GM10248 (cell line): ENCODE data around the gene L1CAM.

Experiments used
- CTCF ChIA-PET: fragments of 300-600 bp; sonication (Branson Sonifier 250); formaldehyde crosslinking; extraction: SDS; loops from one replicate; lab custom pipeline; 2021; ENCODE audit warnings: antibody characterized with exemption; lab: Yijun Ruan, JAX
- POLR2A ChIA-PET: fragments of 350-650 bp; sonication (Branson Sonifier 250); formaldehyde crosslinking; extraction: SDS; loops from one replicate; lab custom pipeline; 2020; ENCODE audit warnings: antibody characterized with exemption; lab: Yijun Ruan, JAX
- DNase-seq: peaks from one replicate; pipeline ENCODE4 v3.0.0; 2012; ENCODE audit errors: extremely low spot score
- CTCF ChIP-seq: IDR thresholded peaks from 2 replicates; pipeline ENCODE4 v1.5.1; 2012; ENCODE audit warnings: mild to moderate bottlenecking, low read depth; ENCODE audit errors: extremely low read depth, missing control alignments, control extremely low read depth

Gene L1CAM

GRCh38 chrX:153905481-153906095 is 19.6 kb upstream of the L1CAM start:
- no peak for TF ChIP-seq CTCF
- DNase-seq = no peak
- ChIA-PET POLR2A (no interaction called here), CTCF (interaction anchor here (1.2 kb wide), 1 partner anchor 141 kb away, joined by 3 read pairs; the partner anchor contains the start of gene PLXNB3)

DNA sequence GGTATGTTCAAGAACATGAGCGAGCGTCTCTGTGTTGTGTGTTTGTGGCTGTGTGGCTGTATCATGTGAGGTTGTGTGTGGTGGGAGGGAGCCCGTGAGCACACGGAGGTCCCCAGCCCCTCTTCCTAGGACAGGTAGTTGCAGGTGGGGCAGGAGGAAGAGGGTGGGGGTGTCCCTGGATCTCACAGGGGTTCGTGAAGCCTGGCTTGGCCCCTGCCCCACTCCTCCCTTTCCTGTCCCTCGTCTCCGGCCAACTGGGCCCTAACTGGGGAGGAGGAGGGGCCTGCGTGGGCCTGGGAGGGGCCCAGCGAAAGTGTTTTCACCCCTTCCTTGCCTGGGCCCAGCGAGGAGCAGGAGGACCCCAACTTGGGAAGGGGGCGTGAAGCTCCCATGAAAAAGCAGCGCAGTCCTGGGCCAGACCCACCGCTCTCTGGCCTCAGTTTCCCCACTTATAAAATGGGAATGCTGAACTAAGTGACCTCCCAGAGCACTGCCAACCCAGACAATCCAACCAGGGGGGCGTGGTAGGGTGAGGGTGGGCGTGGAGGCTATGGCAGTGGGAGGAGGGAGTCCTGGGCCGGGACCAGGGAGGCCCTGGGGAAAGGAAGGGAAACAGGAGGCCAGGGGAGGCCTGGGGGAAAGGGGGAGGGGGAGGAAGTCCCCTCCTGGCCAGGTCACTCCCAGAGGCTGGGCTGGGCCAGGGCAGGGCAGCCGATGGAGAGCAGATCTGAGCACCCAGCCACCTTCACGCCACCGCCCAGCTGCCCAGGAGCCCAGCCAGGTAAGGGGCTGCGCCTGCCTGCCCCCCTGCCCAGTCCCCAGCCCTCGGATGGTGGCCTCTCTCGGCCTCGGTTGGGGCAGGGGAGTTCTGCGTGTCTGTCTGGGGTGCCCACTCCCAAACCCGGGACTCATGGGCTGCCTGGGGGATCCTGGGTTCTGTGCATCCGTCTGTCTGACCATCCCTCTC is 18.3 kb upstream of the L1CAM start, which contains the start of gene AVPR2:
Gene AVPR2, plus strand, starts transcription at position 683 of the 967 bp plus-strand sequence. CDS start 473 bp downstream, outside the sequence.
- no peak for DNase-seq
- ChIA-PET CTCF (interaction anchor here (1.5 kb wide), 1 partner anchor 19 kb away, joined by 3 read pairs; no protein-coding TSS in a partner anchor), POLR2A (no interaction called here)
- no peak for TF ChIP-seq CTCF

- CTCF ChIA-PET = interaction anchor here (1.5 kb wide), 1 partner anchor 20 kb away, joined by 3 read pairs; no protein-coding TSS in a partner anchor
- no peak for TF ChIP-seq CTCF
- DNase-seq = no peak
- POLR2A ChIA-PET = no interaction called here
These were observed 17.4 kb upstream of the L1CAM start for GRCh38 chrX:153903238-153903980.

DNA sequence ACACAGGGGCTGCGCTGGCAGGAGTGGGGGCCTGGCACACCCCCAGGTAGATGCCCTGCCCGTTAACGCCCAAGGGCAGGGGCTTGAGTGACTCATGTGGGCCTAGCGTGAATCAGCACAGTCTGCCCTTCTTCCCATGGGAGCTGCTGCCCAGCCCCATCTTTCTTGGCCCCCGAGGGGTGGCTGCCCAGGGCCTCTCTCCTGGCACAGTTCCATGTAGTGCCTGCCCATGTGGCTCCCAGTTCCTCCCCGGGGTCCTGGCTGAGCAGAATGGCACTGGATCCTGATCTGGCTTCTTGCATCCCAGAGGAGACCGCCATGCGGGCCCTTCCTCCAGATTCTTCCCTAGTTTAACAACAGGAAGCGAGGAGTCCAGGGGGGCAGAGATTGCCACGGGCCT is 16.4 kb upstream of the L1CAM start:
- CTCF ChIA-PET = interaction anchor here (1.5 kb wide), 1 partner anchor 21 kb away, joined by 3 read pairs; no protein-coding TSS in a partner anchor

GRCh38 chrX:153901753-153902140 is 15.8 kb upstream of the L1CAM start:
- no peak for DNase-seq
- ChIA-PET POLR2A (no interaction called here), CTCF (no interaction called here)
- no peak for TF ChIP-seq CTCF

More for the DNA sequence above, 16.4 kb upstream of the L1CAM start:
- no peak for TF ChIP-seq CTCF
- POLR2A ChIA-PET = no interaction called here
- DNase-seq = no peak
